GM23338 (cell line): ENCODE data around the gene MADCAM1. TPM values are rescaled to one million over a fixed set of nuclear protein-coding genes. Genes with fewer than 3 reads are reported as not detected.
A peak's percentile ranks its signal among the peaks of the same experiment; 100 is the strongest.

Experiments used
- ATAC-seq: fragments of 200-7000 bp; cut with Tn5 transposase; 3 replicates; pipeline ENCODE4 v1.9.1; 2020
- DNase-seq: peaks from one replicate; pipeline ENCODE4 v3.0.0-alpha.2; 2015; ENCODE audit warnings: low spot score
- H2AFZ ChIP-seq: fragments of 200-600 bp; sonication (generic); 2 replicates; pipeline ENCODE4 v1.8.0; 2016; ENCODE audit warnings: antibody characterized with exemption, mild to moderate bottlenecking, moderate library complexity
- H3F3A ChIP-seq: fragments of 200-600 bp; sonication (generic); replicated peaks from 2 replicates; pipeline ENCODE4 v1.8.0; 2017; ENCODE audit warnings: antibody characterized with exemption, mixed run types, low read depth
- H3K27ac ChIP-seq: fragments of 200-600 bp; sonication (generic); 2 replicates; pipeline ENCODE4 v1.6.1; 2016; ENCODE audit warnings: low read depth
- H3K27me3 ChIP-seq: fragments of 200-600 bp; sonication (generic); 2 replicates; pipeline ENCODE4 v1.8.0; 2016; ENCODE audit warnings: mild to moderate bottlenecking, mixed run types, moderate library complexity; ENCODE audit not compliant: insufficient read depth
- H3K36me3 ChIP-seq: fragments of 200-600 bp; sonication (generic); 2 replicates; pipeline ENCODE4 v1.8.0; 2016; ENCODE audit warnings: mild to moderate bottlenecking; ENCODE audit not compliant: insufficient read depth
- H3K4me1 ChIP-seq: fragments of 200-600 bp; sonication (generic); 2 replicates; pipeline ENCODE4 v1.8.0; 2016; ENCODE audit warnings: mild to moderate bottlenecking, moderate library complexity; ENCODE audit not compliant: insufficient read depth
- H3K4me2 ChIP-seq: fragments of 200-600 bp; sonication (generic); 2 replicates; pipeline ENCODE4 v1.7.1; 2017; ENCODE audit warnings: mixed run types
- H3K4me3 ChIP-seq: fragments of 200-600 bp; sonication (generic); 2 replicates; pipeline ENCODE4 v1.6.1; 2016; ENCODE audit warnings: mixed run types
- H3K79me2 ChIP-seq: fragments of 200-600 bp; sonication (generic); replicated peaks from 2 replicates; pipeline ENCODE4 v1.8.0; 2017; ENCODE audit warnings: mild to moderate bottlenecking; ENCODE audit not compliant: insufficient read depth
- H3K9me2 ChIP-seq: fragments of 200-600 bp; sonication (generic); 2 replicates; pipeline ENCODE4 v1.8.0; 2017; ENCODE audit not compliant: insufficient read depth
- H4K20me1 ChIP-seq: fragments of 200-600 bp; sonication (generic); replicated peaks from 2 replicates; pipeline ENCODE4 v1.8.0; 2017; ENCODE audit warnings: mild to moderate bottlenecking; ENCODE audit not compliant: insufficient read depth
- H3K27ac Mint-ChIP-seq: 2 replicates; pipeline ENCODE4 v1.8.0; 2020; ENCODE audit warnings: inconsistent platforms, mild to moderate bottlenecking, moderate library complexity, mixed read lengths
- H3K27me3 Mint-ChIP-seq: 3 replicates; pipeline ENCODE4 v1.8.0; 2022; ENCODE audit warnings: low read depth, mild to moderate bottlenecking, moderate library complexity, mixed read lengths, inconsistent platforms; ENCODE audit not compliant: insufficient read depth, poor library complexity
- H3K36me3 Mint-ChIP-seq: 3 replicates; pipeline ENCODE4 v1.8.0; 2021; ENCODE audit warnings: low read depth, mild to moderate bottlenecking, inconsistent platforms, moderate library complexity, mixed read lengths
- H3K4me1 Mint-ChIP-seq: 3 replicates; pipeline ENCODE4 v1.8.0; 2020; ENCODE audit warnings: mild to moderate bottlenecking, inconsistent platforms, mixed read lengths
- H3K4me3 Mint-ChIP-seq: 3 replicates; pipeline ENCODE4 v1.8.0; 2021; ENCODE audit warnings: moderate library complexity, mild to moderate bottlenecking, inconsistent platforms, mixed read lengths
- H3K9me3 Mint-ChIP-seq: 3 replicates; pipeline ENCODE4 v1.8.0; 2020; ENCODE audit warnings: moderate library complexity, mild to moderate bottlenecking, inconsistent platforms, mixed read lengths
- CREB1 ChIP-seq: fragments of 250-450 bp; sonication (Bioruptor Pico); IDR thresholded peaks from 2 replicates; pipeline ENCODE4 v1.5.0; 2020; ENCODE audit warnings: low read depth, mild to moderate bottlenecking, moderate library complexity
- ETS1 ChIP-seq: IDR thresholded peaks from 2 replicates; pipeline ENCODE4 v1.6.1; 2016; ENCODE audit warnings: antibody characterized with exemption
- EZH2 ChIP-seq: fragments of 200-600 bp; sonication (generic); IDR thresholded peaks from one replicate; pipeline ENCODE4 v1.8.0; 2017; ENCODE audit warnings: antibody characterized with exemption, mild to moderate bottlenecking, low read depth; ENCODE audit not compliant: unreplicated experiment
- EZH2phosphoT487 ChIP-seq: fragments of 200-600 bp; sonication (generic); IDR thresholded peaks from one replicate; pipeline ENCODE4 v1.8.1; 2018; ENCODE audit warnings: antibody characterized with exemption; ENCODE audit not compliant: unreplicated experiment
- JUNB ChIP-seq: IDR thresholded peaks from one replicate; pipeline ENCODE4 v1.6.1; 2016; ENCODE audit warnings: antibody characterized with exemption; ENCODE audit not compliant: unreplicated experiment
- POLR2AphosphoS5 ChIP-seq: IDR thresholded peaks from 2 replicates; pipeline ENCODE4 v1.6.1; 2016; ENCODE audit warnings: antibody characterized with exemption, low read depth
- REST ChIP-seq: IDR thresholded peaks from one replicate; pipeline ENCODE4 v1.6.1; 2018; ENCODE audit warnings: antibody characterized with exemption; ENCODE audit not compliant: unreplicated experiment
- STAT1 ChIP-seq: IDR thresholded peaks from one replicate; pipeline ENCODE4 v1.6.1; 2016; ENCODE audit warnings: antibody characterized with exemption; ENCODE audit not compliant: unreplicated experiment
- ZNF114 ChIP-seq: fragments of 250-450 bp; sonication (Bioruptor Pico); IDR thresholded peaks from 2 replicates; pipeline ENCODE4 v1.5.0; 2020; ENCODE audit warnings: mild to moderate bottlenecking, moderate library complexity
- polyA plus RNA-seq: library from polyadenylated mRNA; unstranded; fragments of >200 nt; fragmentation: Nextera tagmentation; extraction: Ambion mirVana; gene quantifications from 2 replicates; pipeline ENCODE4 v1.2.1, GENCODE V29; 2016
- total RNA-seq: library from RNA; depleted of rRNA; stranded (reverse); fragments of >200 nt; shearing (Covaris generic); gene quantifications from 2 replicates; pipeline ENCODE4 v1.2.3, GENCODE V29; 2014

The MADCAM1 gene
- total and polyA plus RNA-seq, 2 experiments from 2014 or later: 2.1 to 2.5 TPM

GRCh38 chr19:525857-526419, 29.7 kb downstream of the MADCAM1 start (continued):
- TF ChIP-seq REST: no peak
- no peak for TF ChIP-seq ETS1
- TF ChIP-seq EZH2phosphoT487: no peak
- TF ChIP-seq JUNB: no peak

GRCh38 chr19:530134-531008, 34.1 kb downstream of the MADCAM1 start:
- Histone ChIP-seq H3K79me2 (peaks cover 25% of the 10 kb centered on the region), H3K36me3 (no peaks in the 10 kb centered on the region), H2AFZ (peak overlapping the region; percentile 81; the same call in 1 of the 2 replicates), H3K4me2 (peak overlapping the region; percentile 79), H3K4me3 (peak overlapping the region; percentile 79), H3K9me2 (no peaks in the 10 kb centered on the region), H3K27me3 (no peaks in the 10 kb centered on the region), H4K20me1 (peaks cover 16% of the 10 kb centered on the region), H3K4me1 (no peaks in the 10 kb centered on the region; the same call in 1 of the 2 replicates), H3K27ac (peak overlapping the region; percentile 66; the same call in 1 of the 2 replicates), H3F3A (peaks cover 15% of the 10 kb centered on the region)
- Mint-ChIP-seq H3K27ac (no peak overlapping the region), H3K4me1 (peaks cover 11% of the 10 kb centered on the region), H3K4me3 (peak overlapping the region; percentile 82), H3K27me3 (peaks cover 21% of the 10 kb centered on the region), H3K9me3 (0 out of 3 replicates have a peak, but pooled peaks cover 2% of the 10 kb centered on the region), H3K36me3 (0 out of 3 replicates have a peak, but pooled peaks cover 3% of the 10 kb centered on the region)
- ATAC-seq (no peak), DNase-seq (no peak)
- TF ChIP-seq CREB1: no peak
- TF ChIP-seq EZH2: no peak
- no peak for TF ChIP-seq STAT1
- no peak for TF ChIP-seq ZNF114
- TF ChIP-seq POLR2AphosphoS5: no peak
